Measurements from ENCODE around the gene AFF3.

The AFF3 gene

DNA sequence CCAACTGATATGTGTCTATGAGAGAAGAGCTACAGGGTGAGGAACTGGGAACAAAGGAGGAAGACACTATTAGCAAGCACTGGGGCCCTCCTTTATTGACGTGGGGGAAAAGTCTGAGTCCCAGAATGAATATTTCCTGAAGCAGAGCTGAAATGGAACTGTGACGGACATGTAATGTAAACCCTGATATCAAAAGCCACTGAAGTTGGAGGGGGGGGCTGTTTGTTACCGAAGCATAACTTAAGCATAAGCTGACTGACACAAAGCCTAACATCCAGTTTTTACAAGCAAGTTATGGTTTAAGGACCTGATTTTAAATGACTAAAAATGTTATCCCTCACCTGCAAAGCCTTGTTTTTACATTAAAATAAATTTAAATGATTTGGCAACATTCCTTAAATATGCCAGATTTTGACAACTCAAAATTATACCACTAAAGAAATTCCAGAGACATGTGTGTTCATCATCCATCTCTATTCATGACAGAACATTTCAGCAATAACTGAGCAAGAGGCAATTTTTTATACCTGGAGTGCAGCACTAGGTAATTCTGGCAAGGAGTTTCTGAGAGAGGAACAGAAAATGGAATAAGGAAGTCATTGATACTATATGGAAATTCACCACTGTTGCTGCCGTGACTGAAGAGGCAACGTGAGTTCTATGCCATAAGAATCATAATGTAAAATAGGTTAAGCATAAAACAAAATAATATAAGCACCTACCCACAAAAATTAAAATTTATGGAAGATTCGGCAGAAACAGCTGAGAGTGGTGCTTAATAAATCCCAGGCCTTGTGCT is 186.0 kb downstream of the AFF3 start:
- no peak for TF ChIP-seq CSDC2 (CRISPR knock-in tag; IDR thresholded peaks at IDR 0.05)
- no peak for TF ChIP-seq ZC3H10 (CRISPR knock-in tag; IDR thresholded peaks at IDR 0.05)
- no peak for TF ChIP-seq OSR1 (CRISPR knock-in tag; IDR thresholded peaks at IDR 0.05)
- TF ChIP-seq ZFP3 (CRISPR knock-in tag; IDR thresholded peaks at IDR 0.05): no peak
- ATAC-seq: no peak

DNA sequence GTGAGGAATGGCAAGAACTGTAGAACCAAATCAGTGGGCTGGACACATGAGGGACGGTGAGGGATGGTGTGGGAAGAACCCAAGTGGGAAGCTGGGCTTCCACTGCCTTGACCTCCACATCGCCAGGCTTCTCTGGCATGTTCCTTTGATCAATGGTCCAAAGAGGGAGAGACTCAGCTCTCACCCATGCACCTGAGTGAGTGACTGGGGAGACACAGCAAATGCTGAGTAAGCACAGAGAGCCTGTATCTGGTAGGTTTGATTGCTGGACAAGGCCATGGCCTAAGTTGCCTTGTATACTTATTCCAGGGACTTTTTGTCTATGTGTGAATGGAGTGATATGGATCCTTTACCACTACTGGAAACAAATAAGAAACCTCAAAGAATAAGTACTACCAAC is 188.6 kb downstream of the AFF3 start:
- TF ChIP-seq, protein P1, sequence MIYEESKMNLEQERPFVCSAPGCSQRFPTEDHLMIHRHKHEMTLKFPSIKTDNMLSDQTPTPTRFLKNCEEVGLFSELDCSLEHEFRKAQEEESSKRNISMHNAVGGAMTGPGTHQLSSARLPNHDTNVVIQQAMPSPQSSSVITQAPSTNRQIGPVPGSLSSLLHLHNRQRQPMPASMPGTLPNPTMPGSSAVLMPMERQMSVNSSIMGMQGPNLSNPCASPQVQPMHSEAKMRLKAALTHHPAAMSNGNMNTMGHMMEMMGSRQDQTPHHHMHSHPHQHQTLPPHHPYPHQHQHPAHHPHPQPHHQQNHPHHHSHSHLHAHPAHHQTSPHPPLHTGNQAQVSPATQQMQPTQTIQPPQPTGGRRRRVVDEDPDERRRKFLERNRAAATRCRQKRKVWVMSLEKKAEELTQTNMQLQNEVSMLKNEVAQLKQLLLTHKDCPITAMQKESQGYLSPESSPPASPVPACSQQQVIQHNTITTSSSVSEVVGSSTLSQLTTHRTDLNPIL (CRISPR knock-in tag; IDR thresholded peaks at IDR 0.05; ENCODE audit: low read depth): no peak
- TF ChIP-seq CSRNP3 (CRISPR knock-in tag; IDR thresholded peaks at IDR 0.05): no peak
- TF ChIP-seq ZFP3 (CRISPR knock-in tag; IDR thresholded peaks at IDR 0.05): no peak
- no peak for TF ChIP-seq ZNF8 (CRISPR knock-in tag; IDR thresholded peaks at IDR 0.05)
- TF ChIP-seq, protein P2, sequence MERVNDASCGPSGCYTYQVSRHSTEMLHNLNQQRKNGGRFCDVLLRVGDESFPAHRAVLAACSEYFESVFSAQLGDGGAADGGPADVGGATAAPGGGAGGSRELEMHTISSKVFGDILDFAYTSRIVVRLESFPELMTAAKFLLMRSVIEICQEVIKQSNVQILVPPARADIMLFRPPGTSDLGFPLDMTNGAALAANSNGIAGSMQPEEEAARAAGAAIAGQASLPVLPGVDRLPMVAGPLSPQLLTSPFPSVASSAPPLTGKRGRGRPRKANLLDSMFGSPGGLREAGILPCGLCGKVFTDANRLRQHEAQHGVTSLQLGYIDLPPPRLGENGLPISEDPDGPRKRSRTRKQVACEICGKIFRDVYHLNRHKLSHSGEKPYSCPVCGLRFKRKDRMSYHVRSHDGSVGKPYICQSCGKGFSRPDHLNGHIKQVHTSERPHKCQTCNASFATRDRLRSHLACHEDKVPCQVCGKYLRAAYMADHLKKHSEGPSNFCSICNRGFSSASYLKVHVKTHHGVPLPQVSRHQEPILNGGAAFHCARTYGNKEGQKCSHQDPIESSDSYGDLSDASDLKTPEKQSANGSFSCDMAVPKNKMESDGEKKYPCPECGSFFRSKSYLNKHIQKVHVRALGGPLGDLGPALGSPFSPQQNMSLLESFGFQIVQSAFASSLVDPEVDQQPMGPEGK (CRISPR knock-in tag; IDR thresholded peaks at IDR 0.05; ENCODE audit: borderline replicate concordance): no peak
- TF ChIP-seq ISL1 (CRISPR knock-in tag; IDR thresholded peaks at IDR 0.05): no peak
- TF ChIP-seq, protein P3, sequence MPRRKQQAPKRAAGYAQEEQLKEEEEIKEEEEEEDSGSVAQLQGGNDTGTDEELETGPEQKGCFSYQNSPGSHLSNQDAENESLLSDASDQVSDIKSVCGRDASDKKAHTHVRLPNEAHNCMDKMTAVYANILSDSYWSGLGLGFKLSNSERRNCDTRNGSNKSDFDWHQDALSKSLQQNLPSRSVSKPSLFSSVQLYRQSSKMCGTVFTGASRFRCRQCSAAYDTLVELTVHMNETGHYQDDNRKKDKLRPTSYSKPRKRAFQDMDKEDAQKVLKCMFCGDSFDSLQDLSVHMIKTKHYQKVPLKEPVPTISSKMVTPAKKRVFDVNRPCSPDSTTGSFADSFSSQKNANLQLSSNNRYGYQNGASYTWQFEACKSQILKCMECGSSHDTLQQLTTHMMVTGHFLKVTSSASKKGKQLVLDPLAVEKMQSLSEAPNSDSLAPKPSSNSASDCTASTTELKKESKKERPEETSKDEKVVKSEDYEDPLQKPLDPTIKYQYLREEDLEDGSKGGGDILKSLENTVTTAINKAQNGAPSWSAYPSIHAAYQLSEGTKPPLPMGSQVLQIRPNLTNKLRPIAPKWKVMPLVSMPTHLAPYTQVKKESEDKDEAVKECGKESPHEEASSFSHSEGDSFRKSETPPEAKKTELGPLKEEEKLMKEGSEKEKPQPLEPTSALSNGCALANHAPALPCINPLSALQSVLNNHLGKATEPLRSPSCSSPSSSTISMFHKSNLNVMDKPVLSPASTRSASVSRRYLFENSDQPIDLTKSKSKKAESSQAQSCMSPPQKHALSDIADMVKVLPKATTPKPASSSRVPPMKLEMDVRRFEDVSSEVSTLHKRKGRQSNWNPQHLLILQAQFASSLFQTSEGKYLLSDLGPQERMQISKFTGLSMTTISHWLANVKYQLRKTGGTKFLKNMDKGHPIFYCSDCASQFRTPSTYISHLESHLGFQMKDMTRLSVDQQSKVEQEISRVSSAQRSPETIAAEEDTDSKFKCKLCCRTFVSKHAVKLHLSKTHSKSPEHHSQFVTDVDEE (CRISPR knock-in tag; IDR thresholded peaks at IDR 0.05): no peak
- TF ChIP-seq RARB (CRISPR knock-in tag; IDR thresholded peaks at IDR 0.05): no peak
- no peak for TF ChIP-seq TOX (CRISPR knock-in tag; IDR thresholded peaks at IDR 0.05; ENCODE audit: borderline replicate concordance)
- TF ChIP-seq ESRRG (CRISPR knock-in tag; IDR thresholded peaks at IDR 0.05): no peak
- TF ChIP-seq CSDC2 (CRISPR knock-in tag; IDR thresholded peaks at IDR 0.05): no peak
- TF ChIP-seq TCF4 (CRISPR knock-in tag; IDR thresholded peaks at IDR 0.05; ENCODE audit: borderline replicate concordance): no peak
- no peak for ATAC-seq

GRCh38 chr2:99949963-99950362 is 192.4 kb downstream of the AFF3 start:
- no peak; the same call in 2 of the 3 replicates for ATAC-seq
- TF ChIP-seq SNAI2 (CRISPR knock-in tag; IDR thresholded peaks at IDR 0.05): peak; percentile 23; the same call in 1 of the 2 replicates
- TF ChIP-seq TCF4 (CRISPR knock-in tag; IDR thresholded peaks at IDR 0.05; ENCODE audit: borderline replicate concordance): peak; percentile 81
- no peak for TF ChIP-seq ZNF565 (CRISPR knock-in tag; conservative IDR thresholded peaks at IDR 0.05; ENCODE audit: low read depth)
- TF ChIP-seq, protein P1 (CRISPR knock-in tag; IDR thresholded peaks at IDR 0.05; ENCODE audit: low read depth): no peak
- TF ChIP-seq, protein P2 (CRISPR knock-in tag; IDR thresholded peaks at IDR 0.05; ENCODE audit: borderline replicate concordance): 0 out of 2 replicates have a peak, but pooled peaks have one; percentile 41
- TF ChIP-seq GLIS3 (CRISPR knock-in tag; IDR thresholded peaks at IDR 0.05): peak; percentile 68; the same call in 1 of the 2 replicates
- TF ChIP-seq CSRNP3 (CRISPR knock-in tag; IDR thresholded peaks at IDR 0.05): no peak
- peak; percentile 79; the same call in 1 of the 2 replicates for TF ChIP-seq ESRRG (CRISPR knock-in tag; IDR thresholded peaks at IDR 0.05)
- no peak for TF ChIP-seq ZFP30 (CRISPR knock-in tag; IDR thresholded peaks at IDR 0.05)
- TF ChIP-seq ZNF70 (CRISPR knock-in tag; IDR thresholded peaks at IDR 0.05): no peak
- no peak for TF ChIP-seq OSR1 (CRISPR knock-in tag; IDR thresholded peaks at IDR 0.05)
- TF ChIP-seq, protein P4, sequence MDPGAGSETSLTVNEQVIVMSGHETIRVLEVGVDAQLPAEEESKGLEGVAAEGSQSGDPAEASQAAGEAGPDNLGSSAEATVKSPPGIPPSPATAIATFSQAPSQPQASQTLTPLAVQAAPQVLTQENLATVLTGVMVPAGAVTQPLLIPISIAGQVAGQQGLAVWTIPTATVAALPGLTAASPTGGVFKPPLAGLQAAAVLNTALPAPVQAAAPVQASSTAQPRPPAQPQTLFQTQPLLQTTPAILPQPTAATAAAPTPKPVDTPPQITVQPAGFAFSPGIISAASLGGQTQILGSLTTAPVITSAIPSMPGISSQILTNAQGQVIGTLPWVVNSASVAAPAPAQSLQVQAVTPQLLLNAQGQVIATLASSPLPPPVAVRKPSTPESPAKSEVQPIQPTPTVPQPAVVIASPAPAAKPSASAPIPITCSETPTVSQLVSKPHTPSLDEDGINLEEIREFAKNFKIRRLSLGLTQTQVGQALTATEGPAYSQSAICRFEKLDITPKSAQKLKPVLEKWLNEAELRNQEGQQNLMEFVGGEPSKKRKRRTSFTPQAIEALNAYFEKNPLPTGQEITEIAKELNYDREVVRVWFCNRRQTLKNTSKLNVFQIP (CRISPR knock-in tag; IDR thresholded peaks at IDR 0.05; ENCODE audit: borderline replicate concordance, low read depth): no peak
- no peak for TF ChIP-seq ARNTL (CRISPR knock-in tag; IDR thresholded peaks at IDR 0.05; ENCODE audit: borderline replicate concordance, low read depth)
- peak; percentile 96 for TF ChIP-seq ISL1 (CRISPR knock-in tag; IDR thresholded peaks at IDR 0.05)
- no peak for TF ChIP-seq PPARA (CRISPR knock-in tag; IDR thresholded peaks at IDR 0.05; ENCODE audit: borderline replicate concordance)
- TF ChIP-seq RARB (CRISPR knock-in tag; IDR thresholded peaks at IDR 0.05): no peak

All from SK-N-SH treated with all-trans-retinoic acid at 6 μM for 48 hours (cell line).